Fibroblast of lung (primary cell): ENCODE results near the gene FCN2.

Source experiments
- EZH2 ChIP-seq: IDR thresholded peaks from 2 replicates; pipeline ENCODE4 v1.5.1; 2012; ENCODE audit warnings: low read length, control low read depth, mild to moderate bottlenecking; ENCODE audit errors: missing control alignments
- TF ChIP-seq, protein P1 (sequence below), 2 donors: IDR thresholded peaks in 1 of 2; conservative IDR thresholded peaks in 1 of 2; 1 replicate in 1 of 2; 2 replicates in 1 of 2; pipeline ENCODE4 v1.5.1; 2011 to 2012; ENCODE audit warnings: low read length in 2 of 2, control low read depth in 1 of 2, inconsistent platforms in 1 of 2, low read depth in 1 of 2, mild to moderate bottlenecking in 1 of 2

DNA sequence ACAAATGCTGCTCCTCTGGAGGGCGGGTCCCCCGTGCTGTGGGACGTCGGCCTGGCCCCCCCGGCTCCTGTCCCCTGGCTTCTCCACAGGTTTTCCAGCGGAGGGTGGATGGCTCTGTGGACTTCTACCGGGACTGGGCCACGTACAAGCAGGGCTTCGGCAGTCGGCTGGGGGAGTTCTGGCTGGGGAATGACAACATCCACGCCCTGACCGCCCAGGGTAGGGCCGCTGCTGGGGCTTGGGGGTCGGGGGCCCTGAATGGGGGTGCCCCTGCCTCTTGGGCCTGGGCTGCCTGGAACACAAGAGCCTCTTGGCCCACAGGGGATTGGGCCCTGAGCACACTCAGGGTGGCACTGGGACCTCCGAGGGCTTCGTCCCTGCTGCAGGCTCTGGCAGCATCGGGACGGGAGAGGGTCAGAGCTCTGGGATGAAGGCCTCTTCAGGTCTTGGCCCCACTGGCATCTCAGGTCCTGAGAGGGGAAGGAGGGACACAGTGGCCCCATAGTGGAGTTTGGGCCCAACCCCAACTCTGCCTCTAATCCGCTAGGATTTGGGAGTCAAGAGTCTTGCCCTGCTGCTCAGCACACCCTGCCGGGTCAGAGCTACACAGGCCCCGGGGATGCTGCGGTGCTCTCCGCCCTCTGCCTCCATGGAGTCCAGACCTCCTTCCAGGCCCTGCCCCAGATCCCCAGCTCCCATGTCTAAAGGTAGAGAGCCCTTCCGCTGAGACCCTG is 5.2 kb downstream of the FCN2 start:
- TF ChIP-seq, protein P1, sequence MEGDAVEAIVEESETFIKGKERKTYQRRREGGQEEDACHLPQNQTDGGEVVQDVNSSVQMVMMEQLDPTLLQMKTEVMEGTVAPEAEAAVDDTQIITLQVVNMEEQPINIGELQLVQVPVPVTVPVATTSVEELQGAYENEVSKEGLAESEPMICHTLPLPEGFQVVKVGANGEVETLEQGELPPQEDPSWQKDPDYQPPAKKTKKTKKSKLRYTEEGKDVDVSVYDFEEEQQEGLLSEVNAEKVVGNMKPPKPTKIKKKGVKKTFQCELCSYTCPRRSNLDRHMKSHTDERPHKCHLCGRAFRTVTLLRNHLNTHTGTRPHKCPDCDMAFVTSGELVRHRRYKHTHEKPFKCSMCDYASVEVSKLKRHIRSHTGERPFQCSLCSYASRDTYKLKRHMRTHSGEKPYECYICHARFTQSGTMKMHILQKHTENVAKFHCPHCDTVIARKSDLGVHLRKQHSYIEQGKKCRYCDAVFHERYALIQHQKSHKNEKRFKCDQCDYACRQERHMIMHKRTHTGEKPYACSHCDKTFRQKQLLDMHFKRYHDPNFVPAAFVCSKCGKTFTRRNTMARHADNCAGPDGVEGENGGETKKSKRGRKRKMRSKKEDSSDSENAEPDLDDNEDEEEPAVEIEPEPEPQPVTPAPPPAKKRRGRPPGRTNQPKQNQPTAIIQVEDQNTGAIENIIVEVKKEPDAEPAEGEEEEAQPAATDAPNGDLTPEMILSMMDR (conservative IDR thresholded peaks at IDR 0.05 in 1 of 2, IDR thresholded peaks at IDR 0.05 in 1 of 2; ENCODE audit: low read depth in 1 of 2, low read length in 2 of 2) = no peak
- no peak for TF ChIP-seq EZH2
